Trophoblast cell (in vitro differentiated cells and primary cell): ENCODE results near the gene SASH1.
A peak's percentile ranks its signal among the peaks of the same experiment; 100 is the strongest.

Experiments used
- DNase-seq, 2 donors: peaks; one replicate each; pipeline ENCODE4 v3.0.0-alpha.2; 2016
- H2AFZ ChIP-seq: 2 replicates; pipeline ENCODE4 v1.6.1; 2013; ENCODE audit warnings: low read length, moderate library complexity, mild to moderate bottlenecking; ENCODE audit not compliant: insufficient read depth, poor library complexity
- H2AK5ac ChIP-seq: 2 replicates; pipeline ENCODE4 v1.6.1; 2013; ENCODE audit warnings: mild to moderate bottlenecking, low read length
- H2BK120ac ChIP-seq: 2 replicates; pipeline ENCODE4 v1.6.1; 2013; ENCODE audit warnings: low read length, mild to moderate bottlenecking, moderate library complexity; ENCODE audit not compliant: insufficient read depth, poor library complexity
- H2BK12ac ChIP-seq: 2 replicates; pipeline ENCODE4 v1.6.1; 2013; ENCODE audit warnings: mild to moderate bottlenecking, low read length, moderate library complexity
- H2BK5ac ChIP-seq: 2 replicates; pipeline ENCODE4 v1.6.1; 2013; ENCODE audit warnings: low read length, low read depth, moderate library complexity, mild to moderate bottlenecking; ENCODE audit not compliant: poor library complexity
- H3K14ac ChIP-seq: 2 replicates; pipeline ENCODE4 v1.6.1; 2013; ENCODE audit warnings: mild to moderate bottlenecking, low read length
- H3K18ac ChIP-seq: 2 replicates; pipeline ENCODE4 v1.6.1; 2013; ENCODE audit warnings: mild to moderate bottlenecking, low read length
- H3K23ac ChIP-seq: 2 replicates; pipeline ENCODE4 v1.6.1; 2013; ENCODE audit warnings: low read length
- H3K27ac ChIP-seq: 2 replicates; pipeline ENCODE4 v1.5.1; 2013; ENCODE audit warnings: low read depth, mild to moderate bottlenecking, inconsistent platforms, low read length, moderate library complexity
- H3K27me3 ChIP-seq: 2 replicates; pipeline ENCODE4 v1.6.1; 2013; ENCODE audit warnings: inconsistent platforms, mild to moderate bottlenecking, low read length, moderate library complexity; ENCODE audit not compliant: insufficient read depth
- H3K36me3 ChIP-seq, 2 experiments: 1 replicate in 1 of 2; 2 replicates in 1 of 2; pipeline ENCODE4 v1.6.1; 2013; ENCODE audit warnings: low read length in 2 of 2, mild to moderate bottlenecking in 2 of 2, moderate library complexity in 1 of 2; ENCODE audit not compliant: insufficient read depth in 2 of 2, control insufficient read depth in 1 of 2
- H3K4ac ChIP-seq: 2 replicates; pipeline ENCODE4 v1.6.1; 2013; ENCODE audit warnings: low read depth, mild to moderate bottlenecking, low read length, moderate library complexity
- H3K4me1 ChIP-seq, 2 experiments: 1 replicate in 1 of 2; 2 replicates in 1 of 2; pipeline ENCODE4 v1.6.1; 2013; ENCODE audit warnings: low read length in 2 of 2, mild to moderate bottlenecking in 2 of 2, moderate library complexity in 1 of 2; ENCODE audit not compliant: insufficient read depth in 2 of 2, control insufficient read depth in 1 of 2
- H3K4me2 ChIP-seq: 2 replicates; pipeline ENCODE4 v1.6.1; 2013; ENCODE audit warnings: inconsistent platforms, mild to moderate bottlenecking, low read length, moderate library complexity
- H3K4me3 ChIP-seq: 2 replicates; pipeline ENCODE4 v1.5.1; 2013; ENCODE audit warnings: mild to moderate bottlenecking, low read depth, low read length, inconsistent platforms
- H3K79me1 ChIP-seq: one replicate; pipeline ENCODE4 v1.6.1; 2013; ENCODE audit warnings: low read length
- H3K79me2 ChIP-seq: 2 replicates; pipeline ENCODE4 v1.6.1; 2013; ENCODE audit warnings: low read length, mild to moderate bottlenecking; ENCODE audit not compliant: control insufficient read depth, insufficient read depth, poor library complexity
- H3K9ac ChIP-seq: 2 replicates; pipeline ENCODE4 v1.6.1; 2013; ENCODE audit warnings: mild to moderate bottlenecking, low read length
- H3K9me3 ChIP-seq: 2 replicates; pipeline ENCODE4 v1.6.1; 2013; ENCODE audit warnings: low read depth, mild to moderate bottlenecking, control low read depth, inconsistent platforms, low read length; ENCODE audit not compliant: insufficient read depth
- H4K12ac ChIP-seq: 2 replicates; pipeline ENCODE4 v1.6.1; 2013; ENCODE audit warnings: low read depth, mild to moderate bottlenecking, low read length, moderate library complexity
- H4K8ac ChIP-seq: 2 replicates; pipeline ENCODE4 v1.6.1; 2013; ENCODE audit warnings: low read depth, mild to moderate bottlenecking, low read length, moderate library complexity
- H4K91ac ChIP-seq: one replicate; pipeline ENCODE4 v1.6.1; 2013; ENCODE audit warnings: low read depth, mild to moderate bottlenecking, low read length, moderate library complexity
- WGBS: extraction: QIAGEN DNeasy Blood & Tissue Kit; methylation state at CpG from one replicate; pipeline ENCODE4 v1.1.7; 2013; ENCODE audit warnings: missing lambda C conversion rate; ENCODE audit not compliant: insufficient read length, insufficient coverage; ENCODE audit errors: extremely low coverage; 5-methylcytosine and 5-hydroxymethylcytosine counted together

Gene SASH1

GRCh38 chr6:148328876-148329555 lies 13.6 kb upstream of the SASH1 start:
- Histone ChIP-seq H3K23ac (no peak overlapping the region), H3K18ac (no peak overlapping the region), H2BK120ac (no peak overlapping the region), H2AK5ac (no peak overlapping the region), H3K9me3 (no peaks in the 10 kb centered on the region), H3K79me1 (no peaks in the 10 kb centered on the region), H3K27me3 (no peaks in the 10 kb centered on the region), H3K4ac (no peak overlapping the region), H4K91ac (no peak overlapping the region), H3K36me3 (no peaks in the 10 kb centered on the region), H3K4me2 (no peak overlapping the region), H3K14ac (no peak overlapping the region), H3K9ac (no peak overlapping the region), H2AFZ (no peak overlapping the region), H3K27ac (no peak overlapping the region), H3K4me1 (peaks cover 0 to 1% of the 10 kb centered on the region in 2 experiments), H3K79me2 (no peaks in the 10 kb centered on the region), H4K12ac (no peak overlapping the region), H4K8ac (no peak overlapping the region), H3K4me3 (no peak overlapping the region), H2BK5ac (no peak overlapping the region), H2BK12ac (no peak overlapping the region)
- DNase-seq, result no peak

- H2AFZ ChIP-seq, result no peak overlapping the region
- no peak overlapping the region for H2AK5ac ChIP-seq
- no peak overlapping the region for H4K12ac ChIP-seq
- no peak overlapping the region for H2BK120ac ChIP-seq
- H3K18ac ChIP-seq, result no peak overlapping the region
- 100% methylated on average over 1 of the region's 7 CpGs for WGBS
- no peak overlapping the region for H3K4ac ChIP-seq
- no peak overlapping the region for H3K27ac ChIP-seq
- H2BK12ac ChIP-seq, result no peak overlapping the region
- H3K4me2 ChIP-seq, result no peak overlapping the region
- no peaks in the 10 kb centered on the region for H3K4me1 ChIP-seq
- no peak overlapping the region for H2BK5ac ChIP-seq
- H3K27me3 ChIP-seq, result no peaks in the 10 kb centered on the region
- no peak overlapping the region for H3K9ac ChIP-seq
- no peak overlapping the region for H3K4me3 ChIP-seq
- H4K91ac ChIP-seq, result no peak overlapping the region
- H3K23ac ChIP-seq, result no peak overlapping the region
- no peaks in the 10 kb centered on the region for H3K79me2 ChIP-seq
- DNase-seq, result peak in 1 of 2 donors; percentile 64
- H3K9me3 ChIP-seq, result no peaks in the 10 kb centered on the region
- H3K36me3 ChIP-seq, result no peaks in the 10 kb centered on the region
- H4K8ac ChIP-seq, result no peak overlapping the region
- no peaks in the 10 kb centered on the region for H3K79me1 ChIP-seq
- H3K14ac ChIP-seq, result no peak overlapping the region
Observed at GRCh38 chr6:148329596-148330381, 12.8 kb upstream of the SASH1 start.

- H3K4ac ChIP-seq, result no peak overlapping the region
- no peaks in the 10 kb centered on the region for H3K27me3 ChIP-seq
- no peak overlapping the region for H3K4me2 ChIP-seq
- no peak overlapping the region for H4K8ac ChIP-seq
- no peaks in the 10 kb centered on the region for H3K36me3 ChIP-seq
- no peak overlapping the region for H4K91ac ChIP-seq
- no peak overlapping the region for H2AFZ ChIP-seq
- H2BK120ac ChIP-seq, result no peak overlapping the region
- no peaks in the 10 kb centered on the region for H3K79me1 ChIP-seq
- H2AK5ac ChIP-seq, result no peak overlapping the region
- H3K23ac ChIP-seq, result no peak overlapping the region
- no peak overlapping the region for H3K4me3 ChIP-seq
- H3K9me3 ChIP-seq, result no peaks in the 10 kb centered on the region
- no peak overlapping the region for H2BK5ac ChIP-seq
- DNase-seq, result no peak
- no peak overlapping the region for H3K27ac ChIP-seq
- no peaks in the 10 kb centered on the region for H3K79me2 ChIP-seq
- no CpG with 5 or more reads among the region's 1 CpG for WGBS
- H3K14ac ChIP-seq, result no peak overlapping the region
- no peak overlapping the region for H2BK12ac ChIP-seq
- no peak overlapping the region for H4K12ac ChIP-seq
- no peaks in the 10 kb centered on the region for H3K4me1 ChIP-seq
- no peak overlapping the region for H3K18ac ChIP-seq
- no peak overlapping the region for H3K9ac ChIP-seq
Observed at GRCh38 chr6:148332088-148332487, 10.6 kb upstream of the SASH1 start.

GRCh38 chr6:148336901-148337300 lies 5.7 kb upstream of the SASH1 start:
- Histone ChIP-seq H3K14ac (no peak overlapping the region), H3K4me1 (peaks cover 0 to 2% of the 10 kb centered on the region in 2 experiments), H3K79me2 (no peaks in the 10 kb centered on the region), H3K9me3 (no peaks in the 10 kb centered on the region), H2AK5ac (no peak overlapping the region), H3K23ac (no peak overlapping the region), H2BK5ac (no peak overlapping the region), H3K4me3 (no peak overlapping the region), H3K36me3 (no peaks in the 10 kb centered on the region), H2BK120ac (no peak overlapping the region), H3K4me2 (no peak overlapping the region), H3K9ac (no peak overlapping the region), H3K27me3 (no peaks in the 10 kb centered on the region), H4K91ac (no peak overlapping the region), H2BK12ac (no peak overlapping the region), H2AFZ (no peak overlapping the region), H4K12ac (no peak overlapping the region), H3K79me1 (no peaks in the 10 kb centered on the region), H3K27ac (no peak overlapping the region), H3K18ac (no peak overlapping the region), H3K4ac (no peak overlapping the region), H4K8ac (no peak overlapping the region)
- peak; percentile 73 to 87 for DNase-seq
- no CpG with 5 or more reads among the region's 9 CpGs for WGBS
